Endometrial microvascular endothelial cells (primary cell): ENCODE results near the gene RORC. TPM values are rescaled to one million over a fixed set of nuclear protein-coding genes. Genes with fewer than 3 reads are reported as not detected.

Experiments
- in situ Hi-C: cut with HindIII; loops from 2 replicates; pipeline ENCODE4 v1.10.0; 2017; ENCODE audit warnings: low sequenced_read_pairs, low pct_unique_long_range_greater_than_20kb; ENCODE audit errors: inconsistent ontology term
- total RNA-seq: library from RNA; depleted of rRNA; stranded (reverse); fragments of >200 nt; gene quantifications from one replicate; pipeline ENCODE4 v1.2.3, GENCODE V29; 2015; ENCODE audit errors: inconsistent ontology term

Gene RORC
- total RNA-seq, 1 donor from 2014 or later = not detected

DNA sequence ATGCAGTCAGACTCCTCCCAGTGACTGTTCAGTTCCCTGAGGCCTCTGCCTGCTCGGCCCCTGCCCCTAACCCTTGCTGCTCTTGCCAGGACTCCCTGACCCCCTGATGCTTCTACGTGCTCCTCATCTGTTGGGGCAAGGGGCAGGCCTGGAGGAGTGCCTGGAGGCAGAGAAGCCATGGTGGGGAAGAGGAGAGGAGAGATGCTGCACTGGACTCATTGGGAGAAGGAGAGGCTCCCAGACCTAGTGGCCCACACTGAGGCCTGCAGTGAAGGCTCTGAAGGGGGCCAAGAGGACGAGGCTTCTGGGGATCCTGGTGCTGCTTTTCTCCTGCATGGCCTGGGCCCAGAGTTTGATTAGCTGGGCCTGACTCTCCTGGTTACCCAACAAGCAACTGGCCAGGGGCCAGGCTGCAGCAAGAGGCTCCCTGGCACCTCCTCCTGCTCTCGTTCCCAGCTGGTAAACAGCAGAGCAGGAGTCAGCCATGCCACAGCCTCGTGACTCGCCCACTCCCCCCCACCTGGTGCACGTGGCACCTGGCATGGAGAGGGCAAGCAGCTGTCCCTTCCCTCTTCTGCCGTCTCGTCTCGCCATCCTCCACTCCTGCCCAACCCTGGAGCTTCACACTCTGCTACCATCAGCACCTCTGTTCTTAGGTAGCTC lies 847 bp upstream of the RORC start:
- in situ Hi-C loops = no loop called here

DNA sequence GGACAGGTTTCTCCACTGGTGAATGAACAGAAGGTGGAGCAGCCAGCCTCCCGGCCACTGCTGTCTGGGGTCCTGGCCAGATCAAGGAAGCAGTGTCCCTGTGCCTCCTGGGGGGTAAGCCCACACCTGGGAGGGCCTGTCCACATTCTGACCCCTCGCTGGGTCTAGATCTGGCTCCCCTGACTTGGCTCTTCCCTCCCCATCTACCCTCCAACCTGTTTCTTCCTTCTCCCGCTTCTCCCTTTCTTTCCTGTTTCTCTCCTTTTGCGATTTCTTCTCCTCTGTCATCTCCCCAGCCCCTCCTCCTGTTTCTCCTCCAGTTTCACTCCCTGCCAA lies 378 bp downstream of the RORC start:
- in situ Hi-C loops = no loop called here

DNA sequence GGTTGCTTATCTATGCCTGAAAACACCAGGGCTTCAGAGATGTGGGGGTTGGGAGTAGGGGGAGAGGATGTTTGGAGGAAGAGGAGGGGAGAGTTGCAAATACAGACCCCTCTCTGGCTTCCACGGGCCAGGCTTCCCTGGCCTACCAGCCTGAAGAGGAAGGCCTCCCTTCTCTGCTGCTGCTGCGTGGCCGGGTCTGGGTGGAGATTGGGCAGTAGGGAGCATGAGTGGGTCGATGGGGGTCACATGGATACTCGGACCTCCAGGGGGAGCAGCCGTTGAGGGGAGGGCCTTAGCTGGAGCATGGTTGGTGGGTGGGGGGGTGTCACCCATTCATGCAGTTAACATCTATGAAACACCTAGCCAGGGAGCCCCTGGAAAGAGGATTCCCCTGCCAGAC lies 1.5 kb downstream of the RORC start:
- in situ Hi-C loops = no loop called here

DNA sequence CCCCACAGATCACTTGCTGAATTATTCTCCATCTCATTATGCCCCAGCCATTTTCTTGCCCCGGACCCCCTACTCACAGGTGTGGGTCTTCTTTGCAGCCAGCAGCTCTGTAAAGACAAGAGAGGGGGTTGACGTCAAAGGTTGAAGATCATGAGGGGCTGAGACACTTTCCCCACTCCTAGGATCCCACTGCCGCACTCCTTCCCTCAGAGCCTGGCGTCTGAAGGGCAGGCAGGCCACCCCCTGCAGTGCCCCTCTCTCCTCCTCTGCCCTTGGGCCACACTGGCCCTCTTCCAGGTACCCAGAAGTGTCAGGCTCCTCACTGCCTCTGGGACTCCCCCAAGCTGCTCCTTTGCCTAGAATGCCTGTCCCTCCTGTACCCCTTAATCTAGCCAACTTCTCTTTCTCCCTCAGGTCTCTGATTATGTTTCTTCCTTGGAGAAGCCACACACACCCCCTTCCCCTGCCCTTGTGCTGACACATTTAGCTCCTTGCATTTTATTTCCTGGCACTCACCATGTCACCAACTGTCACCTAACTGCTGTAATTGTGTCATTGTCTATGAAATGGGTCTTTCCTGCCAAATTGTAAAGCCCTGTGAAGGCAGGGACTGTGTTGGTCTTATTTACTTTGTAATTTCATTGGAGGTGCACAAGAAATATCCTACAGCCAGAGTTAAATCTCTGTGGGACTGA lies 2.1 kb downstream of the RORC start:
- in situ Hi-C loops = no loop called here

DNA sequence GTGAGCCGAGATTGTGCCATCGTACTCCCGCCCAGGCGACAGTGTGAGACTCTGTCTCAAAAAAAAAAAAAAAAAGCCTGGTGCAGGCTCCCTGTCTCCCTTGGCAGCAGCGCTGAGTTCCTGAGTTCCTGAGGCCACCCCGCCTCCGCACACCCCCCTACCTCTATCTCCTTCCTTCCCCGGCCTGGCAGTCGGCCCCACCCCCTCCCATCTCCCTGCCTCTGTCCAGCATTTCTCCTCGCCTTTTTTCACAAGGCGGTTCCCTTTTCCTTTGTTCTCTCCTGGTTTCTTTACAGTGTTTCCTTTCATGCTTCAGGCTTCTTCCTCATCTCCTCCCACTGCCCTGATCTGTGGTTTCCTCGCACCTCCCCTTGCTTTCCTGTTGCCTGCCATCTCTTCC lies 2.7 kb downstream of the RORC start:
- in situ Hi-C loops = no loop called here

DNA sequence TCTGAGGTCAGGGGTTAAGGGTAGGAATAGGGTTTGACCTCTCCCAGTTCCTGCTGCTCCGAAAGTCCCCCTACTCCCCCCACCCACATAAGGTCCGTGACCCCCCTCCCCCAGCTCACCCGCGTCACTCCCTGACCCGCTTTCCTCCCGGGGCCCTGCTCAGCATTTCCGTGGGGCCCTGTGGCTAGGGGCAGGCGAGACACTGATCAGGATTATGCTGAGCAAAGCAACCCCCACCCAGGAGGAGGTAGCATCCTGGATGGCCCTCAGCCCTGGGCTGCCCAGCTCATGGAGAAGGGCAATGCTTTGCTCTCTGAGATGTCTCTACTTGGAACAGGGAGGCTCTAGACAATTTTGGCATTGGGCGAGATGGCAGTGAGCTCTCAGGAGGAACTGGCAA lies 3.7 kb downstream of the RORC start:
- in situ Hi-C loops = no loop called here

DNA sequence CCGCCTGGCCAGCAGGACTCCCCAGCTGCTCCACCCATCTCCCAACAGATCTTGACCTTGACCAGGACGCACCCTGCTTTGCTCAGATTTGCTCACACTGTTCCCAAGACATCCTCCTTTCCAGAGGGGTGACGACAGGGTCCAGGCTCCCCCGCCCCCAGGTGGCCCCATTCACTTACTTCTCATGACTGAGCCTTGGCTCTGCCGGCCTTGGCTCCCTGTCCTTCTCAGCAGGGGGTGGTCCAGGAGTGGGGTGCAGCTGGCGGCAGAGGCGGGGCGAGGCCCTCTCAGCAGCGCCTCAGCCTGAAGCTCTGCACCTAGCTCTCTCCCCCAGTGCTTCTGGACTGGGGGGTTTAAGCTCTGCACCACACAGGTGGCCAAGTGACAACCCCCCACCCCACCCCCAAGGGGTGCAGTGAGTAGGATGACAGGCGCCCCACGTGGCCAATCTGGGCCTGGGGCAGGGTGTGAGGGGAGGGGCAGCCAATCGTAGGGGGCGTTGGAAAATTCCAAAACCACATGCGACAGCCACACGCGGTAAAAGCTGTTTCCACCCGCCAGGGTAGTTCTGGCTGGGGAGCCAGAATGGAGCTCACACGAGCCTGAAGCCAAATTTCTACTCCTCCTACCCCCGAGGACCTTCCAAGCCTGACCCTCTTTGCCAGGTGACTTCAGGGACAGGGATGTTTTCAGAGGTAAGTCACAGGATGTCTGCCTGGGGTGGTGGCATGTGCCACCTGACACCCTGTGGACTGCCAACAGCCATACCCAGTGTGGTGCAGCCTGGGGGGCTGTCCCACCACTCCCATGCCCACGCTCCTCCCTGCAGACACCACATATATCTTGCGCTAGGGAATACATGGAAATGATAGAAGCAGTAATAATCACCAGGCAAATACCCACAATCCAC lies 5.6 kb downstream of the RORC start:
- in situ Hi-C loops = no loop called here

DNA sequence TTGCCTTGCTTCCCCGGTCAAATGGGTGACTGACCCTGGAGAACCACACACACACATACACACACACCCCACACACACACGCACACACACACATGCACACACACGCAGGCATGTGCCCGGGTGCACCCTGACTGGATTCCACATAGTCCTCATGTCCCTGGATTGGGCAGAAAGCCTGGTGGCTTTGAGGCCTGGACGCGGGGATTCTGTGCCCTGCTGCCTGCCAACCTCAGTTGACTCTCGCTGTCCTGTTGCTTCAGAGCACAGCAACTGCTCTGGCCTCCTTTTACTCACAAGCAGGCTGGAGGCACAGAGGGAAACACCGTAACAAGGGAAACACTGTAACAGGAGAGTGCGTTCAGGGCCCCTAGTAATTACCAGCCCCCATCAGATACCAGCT lies 6.4 kb downstream of the RORC start:
- in situ Hi-C loops = no loop called here

DNA sequence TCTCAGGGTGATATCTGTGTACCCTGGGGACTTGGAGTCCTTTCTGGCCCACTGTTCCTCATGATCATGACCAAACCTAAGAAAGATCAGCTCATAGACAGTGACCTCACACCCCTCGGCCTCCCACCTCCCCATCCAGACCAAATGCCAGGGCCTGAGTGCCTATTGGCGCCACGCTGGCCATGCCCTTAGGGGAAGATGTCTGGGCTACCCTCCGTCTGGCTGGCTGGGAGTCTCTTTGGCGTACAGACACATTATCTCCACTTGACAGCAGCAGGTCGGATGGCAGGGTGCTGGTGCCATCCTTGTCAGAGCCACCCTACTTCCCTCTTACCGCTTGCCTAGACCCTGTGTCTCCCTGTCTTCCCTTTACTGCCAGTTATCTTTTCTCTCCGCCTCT lies 8.4 kb downstream of the RORC start:
- in situ Hi-C loops = no loop called here

DNA sequence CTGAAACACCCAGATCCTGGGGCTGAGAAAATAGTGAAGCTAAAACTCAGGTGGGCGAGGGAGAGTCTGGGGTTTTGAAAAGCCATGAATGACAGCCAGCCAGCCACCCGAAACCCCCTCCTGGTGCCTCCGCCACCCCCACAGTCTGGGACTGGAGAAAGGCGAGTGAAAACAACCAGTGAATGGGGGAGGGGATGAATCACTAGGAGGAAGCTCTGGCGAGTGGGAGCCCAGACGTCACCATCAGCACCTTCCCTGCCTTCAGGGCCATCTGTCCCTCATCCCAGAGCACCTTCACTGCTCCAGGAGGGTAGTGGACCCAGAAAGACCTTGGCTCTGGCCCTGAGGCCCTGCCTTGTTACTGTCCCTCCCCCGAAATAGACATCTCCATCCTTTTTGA lies 9.2 kb downstream of the RORC start:
- in situ Hi-C loops = no loop called here

DNA sequence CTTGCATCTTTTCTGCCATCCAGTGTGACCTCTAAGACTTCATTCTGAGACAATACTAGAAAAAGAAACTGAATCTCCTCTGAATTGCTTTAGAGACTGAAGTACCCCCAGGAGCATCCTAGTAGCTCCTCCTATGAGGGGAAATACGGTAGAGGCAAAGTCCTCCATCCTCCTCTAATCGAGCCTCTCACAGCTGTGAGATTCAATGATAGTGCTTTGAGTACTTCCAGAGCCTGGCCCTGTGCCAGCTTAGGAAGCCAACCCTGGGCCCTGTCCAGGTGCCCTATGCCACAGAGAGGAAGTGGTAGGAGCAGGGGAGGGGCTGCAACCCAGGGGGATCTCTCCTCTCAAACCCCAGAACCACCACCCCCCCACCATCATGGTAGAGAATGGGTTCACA lies 10.7 kb downstream of the RORC start:
- in situ Hi-C loops = no loop called here

DNA sequence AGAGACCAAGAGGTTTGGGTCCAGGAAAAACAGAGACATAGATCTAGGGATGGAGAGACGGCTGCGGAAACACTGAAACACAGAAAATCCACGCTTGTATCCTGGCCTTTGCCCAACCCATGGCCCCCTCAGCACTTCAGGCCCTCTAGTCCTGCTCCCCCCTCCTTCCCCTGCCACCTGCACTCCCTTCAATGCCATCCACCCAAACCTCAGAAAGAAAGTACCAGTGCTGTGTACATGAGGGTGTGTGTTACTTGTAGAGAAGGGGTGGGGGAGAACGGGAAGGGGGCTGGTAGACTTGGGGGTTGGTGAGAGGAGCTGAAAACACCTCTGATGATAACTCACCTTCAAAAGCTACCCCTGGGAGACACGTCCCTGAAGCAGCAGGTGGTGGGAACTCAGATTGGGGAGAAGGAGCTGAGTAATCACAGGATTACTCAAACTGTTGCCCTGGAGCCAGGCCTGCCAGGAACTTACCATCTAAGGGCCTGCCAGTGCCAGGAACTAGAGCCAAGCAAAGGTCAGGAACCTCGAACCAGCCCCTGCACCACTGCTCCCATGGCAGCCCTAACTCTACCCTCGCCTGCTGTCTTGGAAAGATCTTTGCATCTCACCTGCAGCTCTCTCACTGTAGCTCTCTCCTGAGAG lies 11.5 kb downstream of the RORC start:
- in situ Hi-C loops = no loop called here

DNA sequence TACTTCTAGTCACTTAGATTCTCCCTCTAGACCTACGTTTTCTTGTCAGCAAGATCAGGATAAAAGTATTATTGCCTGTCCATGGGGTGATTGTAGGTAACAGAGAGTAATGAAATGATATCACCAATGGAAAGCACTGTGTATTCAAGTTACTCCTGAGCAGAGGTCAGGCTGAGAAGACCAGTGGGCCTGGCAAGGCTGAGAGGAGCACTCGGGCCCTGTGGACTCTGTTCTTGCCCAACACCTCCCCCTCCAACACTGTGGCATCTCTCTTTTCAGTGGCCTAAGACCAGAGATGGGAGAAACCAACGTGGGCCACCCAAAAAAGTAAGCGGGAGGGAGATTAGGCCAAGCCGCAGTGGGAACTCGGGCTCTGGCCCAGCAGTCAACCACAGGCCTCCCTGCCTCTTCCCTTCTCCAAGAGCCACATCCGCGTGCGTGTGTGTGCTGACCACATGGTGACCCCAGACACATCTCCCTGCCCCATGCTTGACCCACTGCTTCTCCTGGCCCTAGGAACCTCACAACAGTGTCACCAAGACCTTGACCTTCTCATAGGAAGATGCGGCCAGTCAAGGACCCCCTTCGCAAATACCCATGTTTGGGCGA lies 12.3 kb downstream of the RORC start:
- in situ Hi-C loops = no loop called here

DNA sequence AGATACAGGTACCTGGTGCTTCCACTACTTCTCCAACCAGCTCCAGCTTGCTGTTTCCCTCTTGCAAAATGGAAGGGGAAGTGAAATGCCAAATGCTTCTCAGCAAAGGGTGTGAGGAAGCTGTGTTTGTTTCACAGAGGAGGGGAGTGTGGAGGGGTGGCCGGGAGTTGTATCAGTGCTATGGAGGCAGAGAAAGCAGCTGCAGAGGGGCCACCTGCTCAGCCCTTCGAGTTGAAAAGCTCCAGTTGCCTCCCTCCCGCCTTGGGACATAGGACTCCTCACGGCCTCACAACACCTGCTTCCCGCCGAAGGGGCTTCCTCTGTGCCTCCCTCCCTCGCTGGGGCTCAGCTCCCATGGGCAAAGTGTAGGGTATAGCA lies 14.3 kb downstream of the RORC start:
- in situ Hi-C loops = no loop called here

DNA sequence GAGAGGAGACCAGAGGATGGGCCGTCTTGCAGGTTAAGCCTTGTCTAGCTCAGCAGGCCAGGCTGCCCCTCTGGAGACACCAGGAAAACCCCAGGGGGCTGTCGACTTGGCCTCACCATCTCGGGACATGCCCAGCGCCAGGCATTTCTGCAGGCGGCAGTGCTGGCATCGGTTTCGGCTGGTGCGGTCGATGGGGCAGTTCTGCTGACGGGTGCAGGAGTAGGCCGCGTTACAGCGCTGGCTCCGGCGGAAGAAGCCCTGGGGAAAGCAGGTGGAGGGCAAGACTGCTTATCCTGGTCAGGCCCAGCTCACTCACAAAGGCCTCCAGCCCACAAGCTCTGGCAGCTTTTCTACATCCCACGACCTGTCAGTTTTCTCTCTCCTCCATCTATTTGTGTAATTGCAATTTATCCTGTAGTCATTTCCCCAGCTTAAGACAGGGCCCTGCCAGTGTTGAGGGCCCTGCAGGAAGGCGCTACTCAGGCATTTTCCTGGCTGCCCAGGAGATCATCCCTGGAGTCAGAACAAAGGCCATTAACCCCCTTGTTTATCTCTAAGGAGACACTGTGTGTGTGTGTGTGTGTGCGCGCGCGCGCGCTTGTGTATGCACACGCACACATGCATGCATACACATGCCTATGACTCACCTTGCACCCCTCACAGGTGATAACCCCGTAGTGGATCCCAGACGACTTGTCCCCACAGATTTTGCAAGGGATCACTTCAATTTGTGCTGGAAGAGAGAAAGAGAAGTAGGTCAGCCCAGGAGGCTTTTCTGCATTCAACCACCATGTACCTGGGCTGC lies 14.9 kb downstream of the RORC start:
- in situ Hi-C loops = no loop called here

DNA sequence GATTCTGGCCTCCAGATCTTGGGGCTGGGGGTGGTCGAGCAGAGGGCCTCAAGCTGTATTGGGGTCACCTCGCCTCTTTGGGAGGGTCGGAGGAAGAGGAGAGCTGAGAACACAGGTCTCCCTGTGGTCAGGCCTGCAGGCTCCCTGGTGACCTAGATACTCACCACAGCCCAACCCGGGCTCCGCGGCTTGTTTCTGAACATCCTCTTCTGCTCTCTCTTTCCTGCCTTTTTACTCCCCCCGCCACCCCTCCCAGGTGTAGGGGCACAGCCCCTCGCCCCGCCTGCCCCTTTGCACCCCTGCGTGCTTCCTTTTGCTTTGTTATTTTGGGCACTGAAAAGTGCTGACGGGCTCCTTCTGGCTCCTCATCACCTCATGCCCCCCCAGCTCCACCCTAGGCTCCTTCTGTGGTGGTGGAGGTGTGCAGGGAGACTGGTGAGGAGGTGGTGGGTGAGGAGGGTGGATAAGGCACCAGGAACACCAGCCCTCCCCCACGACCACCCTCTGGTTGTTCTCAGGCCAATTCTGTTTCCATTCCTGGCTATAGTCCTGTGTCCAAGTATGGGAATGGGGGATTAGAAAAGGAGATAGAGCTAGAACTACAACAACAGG lies 15.8 kb downstream of the RORC start:
- in situ Hi-C loops = no loop called here

DNA sequence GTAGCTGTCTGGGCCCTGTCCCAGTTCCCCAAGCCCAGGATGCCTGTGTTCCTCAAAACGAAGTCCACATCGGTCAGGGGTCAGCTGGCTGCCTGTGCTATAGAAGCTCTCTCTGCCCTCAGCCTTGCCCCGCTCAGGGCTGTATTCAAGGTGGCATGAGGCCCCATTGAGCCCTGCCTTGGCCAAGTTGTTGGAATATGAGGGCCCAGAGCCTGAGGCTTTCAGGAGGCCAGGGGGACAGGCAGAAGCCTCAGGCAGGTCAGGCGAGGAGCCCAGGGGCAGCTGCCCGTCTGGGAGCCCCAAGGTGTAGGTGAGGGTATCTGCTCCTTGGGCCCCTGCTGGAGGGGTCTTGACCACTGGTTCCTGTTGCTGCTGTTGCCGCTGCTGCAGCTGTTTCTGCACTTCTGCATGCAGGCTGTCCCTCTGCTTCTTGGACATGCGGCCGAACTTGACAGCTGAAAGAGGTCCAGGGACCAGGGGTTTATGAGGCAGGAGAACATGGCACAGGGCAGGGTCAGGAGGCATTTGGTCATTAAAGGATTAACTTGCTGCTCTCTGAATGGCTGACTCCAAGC lies 16.5 kb downstream of the RORC start:
- in situ Hi-C loops = no loop called here

DNA sequence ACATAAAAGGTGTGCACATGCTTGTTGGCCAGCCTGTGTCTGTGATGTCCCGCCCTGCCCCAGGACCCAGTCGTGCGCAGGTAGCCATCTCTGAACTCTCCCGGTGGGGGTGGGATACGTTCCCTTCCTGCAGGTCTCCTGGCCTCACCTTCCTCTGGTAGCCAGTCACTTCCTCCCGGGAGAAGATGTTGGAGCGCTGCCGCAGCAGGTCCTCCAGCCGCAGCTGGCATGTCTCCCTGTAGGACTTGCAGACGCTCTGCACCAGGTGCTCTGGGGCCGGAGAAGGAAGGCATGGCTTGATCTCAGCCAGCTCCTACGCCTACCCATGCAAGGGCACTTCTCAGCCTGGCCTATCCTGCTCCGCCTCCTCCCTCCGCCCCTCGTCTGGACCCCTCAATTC lies 17.2 kb downstream of the RORC start:
- in situ Hi-C loops = no loop called here
